Tibial artery (tissue), 4 donors: ENCODE data around the gene VSIG10.
"Not testable (repeated sequence)": the region's sequence is repeated elsewhere in the genome, so short reads cannot be mapped to it uniquely, and the experiment has no call there.

ENCODE experiments used
- DNase-seq, 2 donors: peaks; one replicate each; pipeline ENCODE4 v3.0.0-alpha.2; 2019
- H3K27ac ChIP-seq, 2 donors: fragments of 200-600 bp; sonication (generic) in 1 of 2; 1 replicate in 1 of 2; 2 replicates in 1 of 2; pipeline ENCODE4 v1.5.1; 2018 to 2019; ENCODE audit warnings: mild to moderate bottlenecking in 1 of 2
- H3K27me3 ChIP-seq, 2 donors: fragments of 200-600 bp; sonication (generic) in 1 of 2; one replicate each; pipeline versions ENCODE4 v1.5.1 to v1.6.0; 2016 to 2019
- H3K36me3 ChIP-seq, 3 donors: fragments of 200-600 bp; sonication (generic) in 2 of 3; one replicate each; pipeline ENCODE4 v1.5.1; 2016 to 2019; ENCODE audit warnings: mild to moderate bottlenecking in 2 of 3
- H3K4me1 ChIP-seq, 4 donors: fragments of 200-600 bp; sonication (generic) in 2 of 4; 1 replicate in 3 of 4; 2 replicates in 1 of 4; pipeline ENCODE4 v1.5.1; 2016 to 2019
- H3K4me3 ChIP-seq, 2 donors: fragments of 200-600 bp; sonication (generic) in 1 of 2; 1 replicate in 1 of 2; 2 replicates in 1 of 2; pipeline ENCODE4 v1.5.1; 2018 to 2019; ENCODE audit warnings: mild to moderate bottlenecking in 2 of 2
- H3K9me3 ChIP-seq, 3 donors: fragments of 200-600 bp; sonication (generic) in 1 of 3; one replicate each; pipeline ENCODE4 v1.5.1; 2016 to 2019
- intact Hi-C: fragments of 100-400 bp; cut with DNase I; formaldehyde crosslinking; loops from one replicate; pipeline ENCODE4 v1.15.0; 2023; ENCODE audit warnings: low total_unique reads
- TF ChIP-seq, protein P1 (sequence below), 2 experiments: fragments of 200-600 bp in 1 of 2; fragments of 450-650 bp in 1 of 2; IDR thresholded peaks; one replicate each; pipeline ENCODE4 v1.5.1; 2017 to 2019; ENCODE audit warnings: antibody characterized with exemption in 2 of 2, mild to moderate bottlenecking in 1 of 2, moderate library complexity in 1 of 2

The VSIG10 gene

DNA sequence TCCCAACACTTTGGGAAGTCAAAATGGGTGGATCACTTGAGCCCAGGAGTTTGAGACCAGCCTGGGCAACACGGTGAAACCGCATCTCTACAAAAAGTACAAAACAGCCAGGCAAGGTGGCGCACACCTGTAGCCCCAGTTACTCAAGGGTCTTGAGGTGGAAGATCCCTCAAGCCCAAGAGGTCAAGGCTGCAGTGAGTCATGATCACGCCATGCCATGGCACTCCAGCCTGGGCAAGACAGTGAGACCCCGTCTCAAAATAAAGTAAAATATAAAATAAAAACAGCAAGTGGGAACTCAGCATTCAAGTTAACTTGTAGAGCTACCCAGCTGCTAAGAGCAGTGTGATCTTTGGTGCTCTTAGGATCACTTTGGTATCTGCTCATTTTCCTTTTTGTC lies 74.6 kb downstream of the VSIG10 start:
- Histone ChIP-seq H3K27ac (no peak overlapping the region), H3K9me3 (no peaks in the 10 kb centered on the region), H3K36me3 (peaks cover 52 to 96% (median 82%) of the 10 kb centered on the region in 3 donors), H3K4me1 (no peaks in the 10 kb centered on the region), H3K27me3 (no peaks in the 10 kb centered on the region), H3K4me3 (no peak overlapping the region)
- intact Hi-C loops, result no loop called here
- no peak for DNase-seq
- TF ChIP-seq, protein P1, sequence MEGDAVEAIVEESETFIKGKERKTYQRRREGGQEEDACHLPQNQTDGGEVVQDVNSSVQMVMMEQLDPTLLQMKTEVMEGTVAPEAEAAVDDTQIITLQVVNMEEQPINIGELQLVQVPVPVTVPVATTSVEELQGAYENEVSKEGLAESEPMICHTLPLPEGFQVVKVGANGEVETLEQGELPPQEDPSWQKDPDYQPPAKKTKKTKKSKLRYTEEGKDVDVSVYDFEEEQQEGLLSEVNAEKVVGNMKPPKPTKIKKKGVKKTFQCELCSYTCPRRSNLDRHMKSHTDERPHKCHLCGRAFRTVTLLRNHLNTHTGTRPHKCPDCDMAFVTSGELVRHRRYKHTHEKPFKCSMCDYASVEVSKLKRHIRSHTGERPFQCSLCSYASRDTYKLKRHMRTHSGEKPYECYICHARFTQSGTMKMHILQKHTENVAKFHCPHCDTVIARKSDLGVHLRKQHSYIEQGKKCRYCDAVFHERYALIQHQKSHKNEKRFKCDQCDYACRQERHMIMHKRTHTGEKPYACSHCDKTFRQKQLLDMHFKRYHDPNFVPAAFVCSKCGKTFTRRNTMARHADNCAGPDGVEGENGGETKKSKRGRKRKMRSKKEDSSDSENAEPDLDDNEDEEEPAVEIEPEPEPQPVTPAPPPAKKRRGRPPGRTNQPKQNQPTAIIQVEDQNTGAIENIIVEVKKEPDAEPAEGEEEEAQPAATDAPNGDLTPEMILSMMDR (IDR thresholded peaks at IDR 0.05), result no peak

DNA sequence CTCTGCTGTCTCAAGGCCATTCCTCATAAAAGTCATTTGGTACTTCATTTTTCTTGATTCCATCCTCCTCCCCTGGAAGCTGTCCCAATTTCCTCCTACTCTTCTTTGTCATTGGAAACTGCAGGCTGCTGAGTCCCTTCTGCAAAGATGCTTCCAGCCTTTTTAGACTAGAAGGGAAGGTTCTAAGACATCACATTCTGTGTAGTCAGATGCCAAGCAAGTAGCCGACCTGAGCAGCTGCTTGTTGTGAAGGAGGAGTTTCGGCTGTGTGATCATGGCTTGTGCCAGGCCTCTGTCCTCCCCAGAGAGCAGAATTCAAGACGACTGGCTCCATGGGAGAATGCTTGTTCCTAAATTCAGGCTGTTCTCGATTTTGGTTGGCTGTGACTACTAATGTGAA lies 78.6 kb downstream of the VSIG10 start:
- Histone ChIP-seq H3K27me3 (no peaks in the 10 kb centered on the region), H3K4me3 (no peak overlapping the region), H3K36me3 (peaks cover 22 to 84% (median 58%) of the 10 kb centered on the region in 3 donors), H3K4me1 (no peaks in the 10 kb centered on the region), H3K27ac (no peak overlapping the region), H3K9me3 (no peaks in the 10 kb centered on the region)
- DNase-seq, result no peak
- intact Hi-C loops, result no loop called here
- TF ChIP-seq, protein P1 (IDR thresholded peaks at IDR 0.05), result no peak

DNA sequence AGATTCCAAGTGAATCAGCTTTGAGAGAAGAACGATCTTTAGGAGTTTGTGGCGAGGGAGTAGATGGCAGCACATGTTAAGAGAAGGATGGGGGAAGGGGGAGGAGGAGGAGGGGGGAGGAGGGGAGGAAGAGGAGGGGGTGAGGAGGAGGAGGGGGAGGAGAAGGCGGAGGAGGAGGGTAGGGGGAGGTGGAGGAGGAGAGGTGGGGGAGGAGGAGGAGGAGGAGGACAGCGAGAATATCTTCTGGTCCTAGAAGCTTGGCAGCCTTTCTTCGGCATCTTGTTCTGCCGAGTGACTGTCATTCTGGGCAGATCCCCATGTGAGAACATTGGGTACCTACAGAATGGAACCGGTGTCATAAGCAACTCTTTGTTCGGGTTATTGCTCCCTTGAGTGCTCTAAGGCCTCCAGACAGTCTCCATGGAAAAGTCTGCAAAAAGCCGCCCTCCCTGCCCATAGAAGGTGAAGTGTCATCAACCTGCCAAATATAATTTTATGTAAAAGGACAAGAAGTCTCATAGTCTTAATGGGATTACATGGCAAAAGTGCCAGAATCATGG lies 80.4 kb downstream of the VSIG10 start:
- Histone ChIP-seq H3K4me1 (no peaks in the 10 kb centered on the region), H3K4me3 (no peak overlapping the region), H3K27ac (no peak overlapping the region), H3K9me3 (no peaks in the 10 kb centered on the region), H3K36me3 (peaks cover 22 to 81% (median 49%) of the 10 kb centered on the region in 3 donors), H3K27me3 (no peaks in the 10 kb centered on the region)
- intact Hi-C loops, result no loop called here
- DNase-seq, result no peak
- TF ChIP-seq, protein P1 (IDR thresholded peaks at IDR 0.05), result no peak

DNA sequence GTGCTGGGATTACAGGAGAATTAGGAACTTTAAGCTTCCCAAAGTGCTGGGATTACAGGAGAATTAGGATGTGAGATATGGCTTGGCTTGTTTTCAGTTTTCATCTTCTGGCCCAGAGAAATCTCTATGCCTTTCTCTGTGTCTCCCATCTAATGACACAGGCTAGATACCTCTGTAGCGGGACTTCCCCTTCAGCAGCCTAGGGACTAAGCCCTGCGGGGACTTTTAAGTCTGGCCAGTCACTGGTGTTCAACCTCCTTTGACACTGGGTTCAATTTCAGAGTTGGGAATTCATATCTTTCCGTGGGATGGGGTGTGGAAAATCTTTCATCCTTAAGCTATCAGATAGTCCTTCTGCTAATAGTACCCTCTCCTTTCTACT lies 81.1 kb downstream of the VSIG10 start:
- H3K27ac ChIP-seq, result no peak overlapping the region
- intact Hi-C loops, result no loop called here
- H3K4me1 ChIP-seq, result peaks cover 0 to 2% (median under 1%) of the 10 kb centered on the region in 4 donors
- TF ChIP-seq, protein P1 (IDR thresholded peaks at IDR 0.05), result no peak
- H3K27me3 ChIP-seq, result no peaks in the 10 kb centered on the region
- peaks cover 18 to 75% (median 44%) of the 10 kb centered on the region in 3 donors for H3K36me3 ChIP-seq
- H3K9me3 ChIP-seq, result no peaks in the 10 kb centered on the region
- DNase-seq, result no peak
- H3K4me3 ChIP-seq, result no peak overlapping the region

DNA sequence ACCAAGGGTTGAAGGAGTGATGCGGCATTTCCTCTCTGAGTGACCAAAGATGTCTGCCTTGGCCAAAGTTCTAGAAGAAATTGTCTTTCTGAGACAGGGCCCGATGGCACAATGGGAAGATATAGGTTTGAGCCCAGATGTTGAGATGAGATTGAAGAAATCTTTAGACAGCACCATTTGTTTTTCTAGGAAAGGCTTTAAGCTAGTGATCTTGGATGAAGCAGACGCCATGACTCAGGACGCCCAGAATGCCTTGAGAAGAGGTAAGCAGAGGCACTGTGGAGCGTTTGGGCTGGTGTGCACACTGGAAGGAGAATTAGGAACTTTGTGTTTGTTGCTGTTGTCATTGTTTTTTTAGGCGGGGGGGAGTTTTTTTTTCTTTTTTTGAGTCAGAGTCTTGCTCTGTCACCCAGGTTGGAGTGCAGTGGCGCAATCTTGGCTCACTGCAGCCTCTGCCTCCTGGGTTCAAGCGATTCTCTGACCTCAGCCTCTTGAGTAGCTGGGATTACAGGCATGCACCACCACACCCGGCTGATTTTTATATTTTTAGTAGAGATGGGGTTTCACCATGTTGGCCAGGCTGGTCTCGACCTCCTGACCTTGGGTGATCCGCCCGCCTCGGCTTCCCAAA lies 81.6 kb downstream of the VSIG10 start:
- H3K36me3 ChIP-seq, result peaks cover 15 to 70% (median 38%) of the 10 kb centered on the region in 3 donors
- DNase-seq, H3K4me1 ChIP-seq, H3K27ac ChIP-seq, intact Hi-C loops, H3K27me3 ChIP-seq, H3K9me3 ChIP-seq, H3K4me3 ChIP-seq: not testable (repeated sequence)

DNA sequence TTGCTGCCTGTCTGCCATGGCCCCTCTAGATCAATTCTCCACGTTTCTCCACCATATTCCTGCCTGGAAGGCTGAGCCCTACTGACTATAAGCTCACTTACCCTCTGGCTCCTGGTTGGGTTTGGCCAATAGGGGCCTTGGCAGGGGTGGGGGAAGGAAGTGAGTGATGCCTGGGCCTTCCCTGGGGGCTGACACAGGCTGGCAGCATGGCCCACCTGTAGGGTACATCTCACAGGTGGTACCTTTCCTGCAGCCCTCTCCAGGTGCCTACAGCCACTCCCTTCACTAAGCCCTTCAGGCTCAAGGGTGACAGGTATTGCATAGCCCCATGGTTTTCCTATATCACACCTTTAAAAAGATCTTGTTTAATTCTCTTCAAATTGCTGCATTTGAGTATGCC lies 83.8 kb downstream of the VSIG10 start:
- peaks cover 4 to 48% (median 18%) of the 10 kb centered on the region in 3 donors for H3K36me3 ChIP-seq
- intact Hi-C loops, result no loop called here
- TF ChIP-seq, protein P1 (IDR thresholded peaks at IDR 0.05), result no peak
- H3K27ac ChIP-seq, result no peak overlapping the region
- peaks cover 0 to 16% (median 7%) of the 10 kb centered on the region in 4 donors for H3K4me1 ChIP-seq
- DNase-seq, result no peak
- H3K4me3 ChIP-seq, result no peak overlapping the region
- H3K9me3 ChIP-seq, result no peaks in the 10 kb centered on the region
- H3K27me3 ChIP-seq, result no peaks in the 10 kb centered on the region
